NCI-H82 treated with DMSO at 0.1 percent for 48 hours (cell line): ENCODE measurements around the gene SKAP1.
A peak's percentile ranks its signal among the peaks of the same experiment; 100 is the strongest.

ENCODE experiments used
- DNase-seq: peaks from one replicate; lab custom pipeline; 2025; ENCODE audit not compliant: unreplicated experiment; lab: John Stamatoyannopoulos, UW

SKAP1 gene

GRCh38 chr17:48125829-48126531 is 304.0 kb downstream of the SKAP1 start:
- DNase-seq = no peak

GRCh38 chr17:48123776-48124388 is 306.1 kb downstream of the SKAP1 start:
- no peak for DNase-seq

- no peak for DNase-seq
Observed at GRCh38 chr17:48123111-48123510, 306.9 kb downstream of the SKAP1 start.

- DNase-seq = no peak
Observed at GRCh38 chr17:48122665-48123045, 307.4 kb downstream of the SKAP1 start.

GRCh38 chr17:48121923-48122664 is 307.9 kb downstream of the SKAP1 start:
- no peak for DNase-seq

- no peak for DNase-seq
Observed at GRCh38 chr17:48113201-48113676, 316.8 kb downstream of the SKAP1 start.

- DNase-seq = no peak
Observed at GRCh38 chr17:48111937-48112241, 318.1 kb downstream of the SKAP1 start.

GRCh38 chr17:48110761-48111160 is 319.3 kb downstream of the SKAP1 start:
- peak; percentile 29 for DNase-seq

GRCh38 chr17:48107137-48108055 is 322.6 kb downstream of the SKAP1 start, which contains the start of gene SNX11:
Gene SNX11 (plus strand): TSS chr17:48107766. CDS start chr17:48112044, 4,278 bp downstream.
- DNase-seq = peak; percentile 82

- no peak for DNase-seq
Observed at GRCh38 chr17:48106802-48107136, 323.2 kb downstream of the SKAP1 start.

GRCh38 chr17:48104440-48104839 is 325.6 kb downstream of the SKAP1 start:
- DNase-seq = no peak

GRCh38 chr17:48102798-48103715 is 327.0 kb downstream of the SKAP1 start:
- no peak for DNase-seq

GRCh38 chr17:48102043-48102750 is 327.8 kb downstream of the SKAP1 start:
- no peak for DNase-seq

- DNase-seq = peak; percentile 87
Observed at GRCh38 chr17:48101012-48101720, 328.8 kb downstream of the SKAP1 start, which contains the start of gene CBX1. Gene CBX1 (minus strand): TSS chr17:48101478. CDS start chr17:48077004, 24,474 bp downstream.

- DNase-seq = peak; percentile 43
Observed at GRCh38 chr17:48100591-48101011, 329.4 kb downstream of the SKAP1 start.

GRCh38 chr17:48100160-48100559 is 329.9 kb downstream of the SKAP1 start:
- DNase-seq = no peak

- no peak for DNase-seq
Observed at GRCh38 chr17:48095611-48096010, 334.4 kb downstream of the SKAP1 start.

- no peak for DNase-seq
Observed at GRCh38 chr17:48093341-48094045, 336.5 kb downstream of the SKAP1 start.
